ENCODE measurements around the gene KRTAP5-6.
"Not testable (repeated sequence)": the region's sequence is repeated elsewhere in the genome, so short reads cannot be mapped to it uniquely, and the experiment has no call there.

Gene KRTAP5-6

DNA sequence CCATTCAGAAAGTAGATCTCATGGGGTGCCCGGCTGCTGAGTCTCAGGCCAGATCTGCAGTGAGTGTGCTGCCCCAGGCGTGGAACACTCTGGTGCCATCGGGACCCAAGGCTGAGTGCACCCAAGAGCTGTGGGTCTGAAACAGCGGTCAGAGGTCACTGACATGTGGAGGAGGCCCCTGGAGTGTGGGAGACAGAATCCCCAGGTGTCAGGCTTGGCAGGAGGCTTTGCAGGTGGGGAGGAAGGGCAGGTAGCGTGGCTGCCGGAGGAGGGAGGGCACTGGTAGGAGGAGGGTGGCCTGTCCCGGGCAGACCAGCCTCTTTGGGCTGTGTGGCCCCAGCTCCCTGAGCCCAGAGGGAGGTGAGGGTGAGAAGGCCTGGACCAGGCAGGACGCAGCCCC is 31.7 kb upstream of the KRTAP5-6 start:
- no peak for DNase-seq (ENCODE audit: low read depth)
- TF ChIP-seq, protein P1, sequence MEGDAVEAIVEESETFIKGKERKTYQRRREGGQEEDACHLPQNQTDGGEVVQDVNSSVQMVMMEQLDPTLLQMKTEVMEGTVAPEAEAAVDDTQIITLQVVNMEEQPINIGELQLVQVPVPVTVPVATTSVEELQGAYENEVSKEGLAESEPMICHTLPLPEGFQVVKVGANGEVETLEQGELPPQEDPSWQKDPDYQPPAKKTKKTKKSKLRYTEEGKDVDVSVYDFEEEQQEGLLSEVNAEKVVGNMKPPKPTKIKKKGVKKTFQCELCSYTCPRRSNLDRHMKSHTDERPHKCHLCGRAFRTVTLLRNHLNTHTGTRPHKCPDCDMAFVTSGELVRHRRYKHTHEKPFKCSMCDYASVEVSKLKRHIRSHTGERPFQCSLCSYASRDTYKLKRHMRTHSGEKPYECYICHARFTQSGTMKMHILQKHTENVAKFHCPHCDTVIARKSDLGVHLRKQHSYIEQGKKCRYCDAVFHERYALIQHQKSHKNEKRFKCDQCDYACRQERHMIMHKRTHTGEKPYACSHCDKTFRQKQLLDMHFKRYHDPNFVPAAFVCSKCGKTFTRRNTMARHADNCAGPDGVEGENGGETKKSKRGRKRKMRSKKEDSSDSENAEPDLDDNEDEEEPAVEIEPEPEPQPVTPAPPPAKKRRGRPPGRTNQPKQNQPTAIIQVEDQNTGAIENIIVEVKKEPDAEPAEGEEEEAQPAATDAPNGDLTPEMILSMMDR (conservative IDR thresholded peaks at IDR 0.05; ENCODE audit: control insufficient read depth, insufficient read depth, low read depth, low read length): no peak
- H3K4me3 ChIP-seq (ENCODE audit: control insufficient read depth, low read depth, low read length): no peak overlapping the region

DNA sequence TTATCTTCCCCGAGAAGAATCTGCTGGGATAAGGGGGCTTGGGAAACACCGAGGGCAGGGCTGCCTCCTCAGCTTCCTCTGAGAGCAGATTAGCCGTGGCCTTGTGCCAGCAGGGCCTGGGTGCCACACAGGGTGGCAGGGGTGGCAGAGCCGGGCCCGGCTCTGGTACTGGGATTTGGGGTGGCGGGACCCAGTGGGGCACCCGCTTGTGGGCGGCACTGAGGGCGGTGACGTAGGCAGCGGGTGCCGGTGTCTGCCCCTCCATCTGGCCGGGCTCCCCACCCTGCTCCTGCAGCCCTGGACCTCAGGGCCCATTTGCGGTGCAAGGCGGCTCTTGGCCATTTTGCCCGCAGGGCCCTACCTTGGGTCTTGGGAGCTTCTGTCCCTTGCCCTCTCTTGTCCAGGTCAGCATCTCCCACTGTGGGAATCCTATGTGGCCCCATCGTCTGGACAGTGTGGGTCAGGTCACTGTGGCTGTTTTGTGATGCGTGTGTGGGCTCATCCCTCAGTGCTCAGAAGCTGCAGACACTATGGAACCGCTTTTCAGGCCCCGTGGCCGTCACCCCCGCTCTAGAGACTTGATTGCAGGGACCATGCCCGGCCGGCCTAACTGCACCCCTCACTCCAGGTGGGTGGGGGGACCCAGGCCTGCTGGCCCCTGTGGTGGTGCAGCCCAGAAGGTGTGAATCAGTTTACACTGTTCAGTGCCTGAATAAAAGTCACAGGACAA is 29.7 kb upstream of the KRTAP5-6 start:
- DNase-seq (ENCODE audit: low read depth): no peak
- no peak overlapping the region for H3K4me3 ChIP-seq (ENCODE audit: control insufficient read depth, low read depth, low read length)
- TF ChIP-seq, protein P1 (conservative IDR thresholded peaks at IDR 0.05; ENCODE audit: control insufficient read depth, insufficient read depth, low read depth, low read length): no peak

DNA sequence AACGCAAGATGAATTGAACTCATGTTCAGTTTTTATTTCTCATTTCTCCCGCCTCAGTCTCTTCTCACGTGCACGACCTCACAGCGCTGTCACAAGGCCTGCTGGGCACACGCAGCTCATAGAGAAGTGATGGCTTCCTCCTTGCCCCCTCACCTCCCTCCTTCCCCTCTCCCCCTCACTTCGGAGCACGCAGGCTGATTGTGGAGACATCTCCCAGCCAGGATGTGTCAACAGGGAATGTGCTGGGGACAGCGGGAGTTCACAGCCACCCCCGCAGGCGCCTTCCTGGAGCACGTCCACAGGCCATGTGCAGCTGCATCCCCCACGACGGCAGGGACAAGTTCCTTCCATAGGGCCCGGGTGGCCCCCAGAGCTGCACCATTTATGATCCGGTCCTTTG is 29.1 kb upstream of the KRTAP5-6 start:
- DNase-seq (ENCODE audit: low read depth): no peak
- TF ChIP-seq, protein P1 (conservative IDR thresholded peaks at IDR 0.05; ENCODE audit: control insufficient read depth, insufficient read depth, low read depth, low read length): no peak
- H3K4me3 ChIP-seq (ENCODE audit: control insufficient read depth, low read depth, low read length): no peak overlapping the region

- H3K4me3 ChIP-seq (ENCODE audit: control insufficient read depth, low read depth, low read length): no peak overlapping the region
- DNase-seq (ENCODE audit: low read depth): no peak
- TF ChIP-seq, protein P1 (conservative IDR thresholded peaks at IDR 0.05; ENCODE audit: control insufficient read depth, insufficient read depth, low read depth, low read length): no peak
These were observed 28.0 kb upstream of the KRTAP5-6 start for GRCh38 chr11:1668911-1669473.

DNA sequence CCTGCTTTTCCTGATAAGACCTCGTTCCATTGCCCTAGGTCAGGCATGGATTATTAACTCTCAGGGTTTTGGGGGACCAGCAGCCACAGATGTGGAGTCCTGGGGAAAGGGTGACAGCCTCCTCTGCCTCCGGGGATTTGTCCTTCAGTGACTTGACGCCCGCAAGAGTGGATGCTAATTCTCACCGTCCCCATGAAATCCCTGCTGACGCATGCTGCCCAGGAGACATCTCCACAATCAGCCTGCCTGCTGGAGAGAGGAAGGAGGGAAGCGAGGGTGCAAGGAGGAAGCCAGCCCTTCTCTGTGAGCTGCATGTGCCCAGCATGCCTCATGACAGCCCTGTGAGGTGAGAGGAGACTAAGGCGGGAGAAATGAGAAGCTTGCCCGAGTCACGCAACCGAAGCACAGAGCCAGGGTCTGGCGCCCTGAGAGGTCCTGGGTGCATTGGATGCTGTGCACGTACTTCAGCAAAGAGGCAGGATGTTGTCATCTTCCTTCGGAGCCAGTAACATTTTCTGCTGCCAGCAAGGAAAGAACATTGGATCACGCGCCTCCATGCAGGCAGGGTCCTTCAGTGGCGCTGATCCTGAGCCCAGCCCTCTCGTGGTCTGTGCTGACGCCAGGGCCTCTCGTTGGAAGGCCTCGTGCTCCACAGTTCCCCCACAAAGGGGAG is 27.3 kb upstream of the KRTAP5-6 start:
- TF ChIP-seq, protein P1 (conservative IDR thresholded peaks at IDR 0.05; ENCODE audit: control insufficient read depth, insufficient read depth, low read depth, low read length): no peak
- no peak for DNase-seq (ENCODE audit: low read depth)
- H3K4me3 ChIP-seq (ENCODE audit: control insufficient read depth, low read depth, low read length): no peak overlapping the region

GRCh38 chr11:1670457-1670856 is 26.5 kb upstream of the KRTAP5-6 start:
- not testable (repeated sequence) for DNase-seq (ENCODE audit: low read depth); H3K4me3 ChIP-seq (ENCODE audit: control insufficient read depth, low read depth, low read length)

DNA sequence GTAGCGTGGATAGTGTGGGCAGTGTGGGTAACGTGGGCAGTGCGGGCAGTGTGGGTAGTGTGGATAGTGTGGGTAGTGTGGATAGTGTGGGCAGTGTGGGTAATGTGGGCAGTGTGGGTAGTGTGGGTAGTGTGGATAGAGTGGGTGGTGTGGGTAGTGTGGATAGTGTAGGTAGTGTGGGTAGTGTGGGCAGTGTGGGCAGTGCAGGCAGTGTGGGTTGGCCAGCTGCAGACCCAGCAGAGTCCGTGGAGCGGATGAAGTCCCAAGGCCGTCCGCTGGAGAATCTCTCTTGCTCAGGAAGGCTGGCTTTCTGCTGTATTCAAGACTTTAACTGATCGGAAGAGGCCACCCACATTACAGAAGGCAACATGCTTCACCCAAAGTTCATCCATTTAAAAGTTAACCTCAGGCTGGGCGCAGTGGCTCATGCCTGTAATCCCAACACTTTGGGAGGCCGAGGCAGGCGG is 26.1 kb upstream of the KRTAP5-6 start:
- TF ChIP-seq, protein P1 (conservative IDR thresholded peaks at IDR 0.05; ENCODE audit: control insufficient read depth, insufficient read depth, low read depth, low read length): no peak
- no peak overlapping the region for H3K4me3 ChIP-seq (ENCODE audit: control insufficient read depth, low read depth, low read length)
- DNase-seq (ENCODE audit: low read depth): no peak
